HEK293T (cell line): Measurements from ENCODE around the gene ZNF768.

Source experiments
- ARNT ChIP-seq: fragments of 450-650 bp; IDR thresholded peaks from 2 replicates; pipeline ENCODE4 v1.6.1; 2017; ENCODE audit warnings: mild to moderate bottlenecking
- BHLHE40 ChIP-seq: fragments of 450-650 bp; IDR thresholded peaks from 2 replicates; pipeline ENCODE4 v1.6.1; 2016; ENCODE audit warnings: mild to moderate bottlenecking, moderate library complexity, borderline replicate concordance
- FOXA1 ChIP-seq: fragments of 450-650 bp; IDR thresholded peaks from 2 replicates; pipeline ENCODE4 v1.6.1; 2016; ENCODE audit warnings: mild to moderate bottlenecking
- FOXK2 ChIP-seq: fragments of 450-650 bp; IDR thresholded peaks from 2 replicates; pipeline ENCODE4 v1.6.1; 2016; ENCODE audit warnings: mild to moderate bottlenecking
- FOXM1 ChIP-seq: fragments of 450-650 bp; IDR thresholded peaks from 2 replicates; pipeline ENCODE4 v1.6.1; 2017; ENCODE audit warnings: mild to moderate bottlenecking, borderline replicate concordance
- HDGF ChIP-seq: fragments of 450-650 bp; IDR thresholded peaks from 2 replicates; pipeline ENCODE4 v1.6.1; 2017; ENCODE audit warnings: antibody characterized with exemption, borderline replicate concordance
- L3MBTL2 ChIP-seq: fragments of 450-650 bp; conservative IDR thresholded peaks from 2 replicates; pipeline ENCODE4 v1.6.1; 2016; ENCODE audit warnings: mild to moderate bottlenecking
- PKNOX1 ChIP-seq: fragments of 450-650 bp; IDR thresholded peaks from 2 replicates; pipeline ENCODE4 v1.6.1; 2016
- SP1 ChIP-seq: fragments of 450-650 bp; IDR thresholded peaks from 2 replicates; pipeline ENCODE4 v1.6.1; 2017
- SUZ12 ChIP-seq: fragments of 450-650 bp; IDR thresholded peaks from 2 replicates; pipeline ENCODE4 v1.6.1; 2016; ENCODE audit warnings: mild to moderate bottlenecking
- TARDBP ChIP-seq: fragments of 450-650 bp; IDR thresholded peaks from 2 replicates; pipeline ENCODE4 v1.6.1; 2016
- ZNF384 ChIP-seq: fragments of 450-650 bp; IDR thresholded peaks from 2 replicates; pipeline ENCODE4 v1.6.1; 2016

DNA sequence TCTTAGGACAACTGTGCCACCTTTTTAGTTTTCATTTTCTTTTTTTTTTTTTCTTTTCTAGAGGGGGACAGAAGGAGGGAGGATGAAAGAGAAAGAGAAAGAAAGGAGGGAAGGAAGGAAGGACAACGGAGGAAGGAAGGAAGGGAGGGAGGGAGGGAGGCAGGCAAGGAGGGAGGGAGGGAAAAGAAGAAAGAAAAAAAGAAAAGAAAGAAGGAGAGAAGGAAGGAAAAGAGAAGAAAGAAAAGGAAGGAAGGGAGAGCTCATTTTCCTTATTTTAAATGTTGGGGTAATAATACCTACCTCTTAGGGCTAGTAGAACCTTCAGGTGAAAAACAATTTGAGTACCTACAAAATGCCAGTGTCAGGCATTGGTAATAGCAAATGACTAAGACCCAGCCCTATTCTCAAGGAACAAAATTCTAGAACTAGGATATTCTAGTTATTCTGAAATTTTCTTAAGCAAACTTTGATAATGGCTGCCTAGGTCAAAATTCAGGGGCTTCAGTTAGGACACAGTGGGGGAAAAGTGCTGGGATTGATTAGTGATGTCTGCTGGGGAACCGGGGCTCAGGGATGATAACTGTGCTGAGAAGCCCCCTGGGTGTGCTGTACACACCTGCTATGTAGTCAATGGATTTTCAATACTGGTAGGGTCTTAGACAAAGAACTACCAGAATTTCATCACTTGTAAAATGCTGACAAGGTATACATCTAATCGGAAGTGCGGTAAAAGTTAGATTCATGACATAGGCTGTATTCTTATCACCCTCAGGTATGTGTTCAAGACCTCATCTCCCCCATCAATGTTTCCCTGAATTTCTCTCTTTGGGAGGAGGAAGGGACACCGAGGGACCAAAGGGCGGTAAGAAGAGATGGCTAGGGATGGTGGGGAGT lies 22.7 kb downstream of the ZNF768 start:
- TF ChIP-seq SUZ12 (no peak), L3MBTL2 (no peak), TARDBP (no peak), FOXK2 (no peak), SP1 (no peak), ZNF384 (no peak), FOXM1 (no peak), HDGF (no peak), BHLHE40 (no peak), ARNT (no peak), FOXA1 (no peak), PKNOX1 (no peak)
